Activated naive CD4-positive, alpha-beta T cell (primary cell): ENCODE results near the gene HSF4.

Experiments used
- DNase-seq, 4 experiments: peaks; one replicate each; lab custom pipeline; 2025; lab: John Stamatoyannopoulos, UW

The HSF4 gene

DNA sequence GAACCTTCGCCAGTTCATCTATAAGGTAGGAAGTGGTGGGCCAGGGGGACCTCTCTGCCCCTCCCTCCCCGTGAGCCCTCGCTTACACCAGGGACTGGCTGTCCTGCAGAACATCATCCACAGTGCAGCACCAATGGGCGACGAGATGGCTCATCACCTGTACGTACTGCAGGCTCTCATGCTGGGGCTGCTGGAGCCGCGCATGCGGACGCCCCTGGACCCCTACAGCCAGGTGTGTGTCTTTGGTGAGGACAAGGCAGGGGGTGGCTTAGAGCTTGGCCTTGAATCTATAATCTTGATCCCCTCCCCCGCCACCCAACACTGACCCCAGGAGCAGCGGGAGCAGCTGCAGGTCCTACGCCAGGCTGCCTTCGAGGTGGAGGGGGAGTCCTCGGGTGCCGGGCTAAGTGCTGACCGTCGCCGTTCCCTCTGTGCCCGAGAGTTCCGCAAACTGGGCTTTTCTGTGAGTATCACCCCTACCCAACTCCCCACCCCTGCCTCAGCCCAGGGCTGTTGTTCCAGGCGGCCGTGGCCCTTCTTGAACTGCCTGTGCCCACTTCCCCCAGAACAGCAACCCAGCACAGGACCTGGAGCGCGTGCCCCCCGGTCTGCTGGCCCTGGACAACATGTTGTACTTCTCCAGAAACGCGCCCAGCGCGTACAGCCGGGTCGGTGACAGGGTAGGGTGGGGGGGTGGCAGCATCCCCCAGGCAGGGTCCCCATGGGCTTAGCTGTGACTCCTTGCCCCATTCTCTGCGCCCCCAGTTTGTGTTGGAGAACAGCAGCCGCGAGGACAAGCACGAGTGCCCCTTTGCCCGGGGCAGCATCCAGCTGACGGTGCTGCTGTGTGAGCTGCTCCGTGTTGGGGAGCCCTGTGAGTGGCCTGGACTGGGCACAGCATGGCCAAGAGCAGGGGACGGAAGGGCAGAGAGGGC, 37.1 kb downstream of the HSF4 start:
- DNase-seq = no peak

DNA sequence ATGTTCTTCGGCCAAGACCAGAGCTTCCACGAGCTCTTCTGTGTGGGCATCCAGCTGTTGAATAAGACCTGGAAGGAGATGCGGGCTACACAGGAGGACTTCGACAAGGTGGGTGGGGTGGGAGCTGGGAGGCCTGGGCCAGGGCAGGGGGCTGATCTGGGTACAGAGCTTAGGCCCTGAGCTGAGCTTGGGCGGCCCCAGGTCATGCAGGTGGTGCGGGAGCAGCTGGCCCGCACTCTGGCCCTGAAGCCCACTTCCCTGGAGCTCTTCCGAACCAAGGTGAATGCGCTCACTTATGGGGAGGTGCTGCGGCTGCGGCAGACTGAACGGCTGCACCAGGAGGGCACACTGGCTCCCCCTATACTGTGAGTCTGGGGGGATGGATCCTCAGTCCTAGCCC, 37.9 kb downstream of the HSF4 start:
- DNase-seq = no peak

GRCh38 chr16:67202956-67203493, 38.5 kb downstream of the HSF4 start:
- no peak for DNase-seq

DNA sequence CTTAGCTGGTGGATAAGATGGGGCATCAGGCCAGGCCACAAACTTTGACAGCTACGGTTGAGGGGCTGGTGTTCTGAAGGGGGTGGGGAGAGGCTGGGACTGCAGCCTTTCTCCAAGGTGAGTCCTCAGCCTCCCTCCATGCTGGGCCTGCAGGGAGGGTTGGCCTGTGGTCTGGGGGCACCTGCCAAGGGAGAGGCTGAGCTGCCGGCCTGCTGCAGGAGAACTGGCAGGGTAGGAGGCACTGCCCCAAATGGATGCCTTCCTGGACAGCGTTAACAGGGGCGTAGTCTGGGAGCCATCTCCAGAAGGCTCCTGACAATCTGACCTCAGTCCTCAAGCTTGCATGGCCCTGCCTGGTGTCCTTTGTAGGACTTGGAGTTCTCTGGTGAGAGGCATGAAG, 39.5 kb downstream of the HSF4 start:
- DNase-seq = no peak

DNA sequence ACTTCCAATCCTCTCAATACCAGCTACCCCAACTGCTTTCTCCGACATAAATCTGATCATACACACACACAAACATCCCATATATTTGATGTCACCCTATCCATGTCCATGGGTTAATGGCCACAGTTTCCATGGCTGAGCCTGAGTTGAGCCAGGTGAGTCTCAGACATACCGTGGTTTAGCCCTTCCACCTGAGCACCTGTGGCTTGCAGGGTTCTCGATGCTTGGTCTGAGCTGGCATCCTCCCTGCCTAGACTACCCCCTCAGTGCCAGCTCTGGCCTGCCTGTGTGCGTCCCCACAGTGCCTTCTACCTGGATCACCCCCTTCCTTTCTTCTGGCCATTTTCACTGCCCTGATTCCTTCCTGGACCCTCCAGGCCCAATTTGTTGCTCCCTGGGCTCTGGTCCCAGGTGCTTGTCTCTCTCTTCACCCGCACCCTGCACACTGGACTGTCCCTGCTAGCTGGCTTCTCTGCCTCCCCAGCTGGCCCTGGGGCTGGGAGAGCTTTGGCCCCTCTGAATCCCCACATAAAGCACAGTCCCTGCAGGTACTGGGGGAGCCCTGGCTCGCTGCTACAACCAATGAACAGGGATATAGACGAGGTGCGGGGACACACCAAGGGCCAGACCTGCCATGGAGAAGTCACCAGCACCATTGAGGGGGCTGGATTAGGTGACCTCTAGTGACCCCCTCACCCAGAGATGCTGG, 41.7 kb downstream of the HSF4 start:
- no peak for DNase-seq

DNA sequence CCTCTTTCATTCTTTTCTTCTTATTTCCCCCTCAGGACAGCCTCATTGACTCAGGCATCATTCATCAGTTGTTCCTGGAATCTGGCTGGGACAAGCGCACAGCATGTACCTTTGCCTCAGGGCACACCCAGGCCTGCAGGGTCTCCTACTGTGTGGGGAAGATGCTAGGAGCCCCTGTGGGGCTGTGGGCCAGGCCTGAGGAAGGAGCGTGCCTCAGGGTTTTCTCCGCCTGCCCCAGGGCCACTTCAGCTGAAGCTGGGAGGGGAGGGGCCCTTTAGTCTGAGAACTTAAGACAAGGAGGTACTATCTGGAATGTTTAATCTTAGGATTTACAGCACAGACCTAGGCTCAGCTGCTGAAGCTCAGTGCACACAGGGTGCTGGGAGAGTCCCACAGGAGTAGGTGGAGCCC, 42.3 kb downstream of the HSF4 start:
- DNase-seq = no peak

- DNase-seq = no peak
Measured at GRCh38 chr16:67207249-67208091, 42.9 kb downstream of the HSF4 start.

GRCh38 chr16:67208154-67208896, 43.8 kb downstream of the HSF4 start:
- DNase-seq = no peak

DNA sequence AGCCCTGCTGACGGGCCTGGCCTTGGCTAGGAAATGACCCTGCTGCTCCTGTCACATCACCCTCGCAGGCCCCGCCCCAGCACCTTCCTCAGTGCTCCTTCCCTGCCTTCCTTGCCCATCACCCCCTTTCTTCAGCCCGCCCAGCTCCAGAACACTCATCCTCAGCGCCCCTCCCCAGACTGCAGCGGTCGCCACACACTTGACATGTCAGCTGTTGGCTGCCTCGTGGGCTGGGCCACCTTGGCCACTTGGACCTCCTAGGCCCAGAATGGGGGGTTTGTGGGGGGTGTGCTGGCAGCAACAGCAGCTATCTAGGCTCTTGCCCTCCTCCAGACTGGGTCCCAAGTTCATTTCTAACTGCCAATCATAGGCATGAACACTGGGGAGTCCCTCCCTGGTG, 45.0 kb downstream of the HSF4 start:
- DNase-seq = no peak

DNA sequence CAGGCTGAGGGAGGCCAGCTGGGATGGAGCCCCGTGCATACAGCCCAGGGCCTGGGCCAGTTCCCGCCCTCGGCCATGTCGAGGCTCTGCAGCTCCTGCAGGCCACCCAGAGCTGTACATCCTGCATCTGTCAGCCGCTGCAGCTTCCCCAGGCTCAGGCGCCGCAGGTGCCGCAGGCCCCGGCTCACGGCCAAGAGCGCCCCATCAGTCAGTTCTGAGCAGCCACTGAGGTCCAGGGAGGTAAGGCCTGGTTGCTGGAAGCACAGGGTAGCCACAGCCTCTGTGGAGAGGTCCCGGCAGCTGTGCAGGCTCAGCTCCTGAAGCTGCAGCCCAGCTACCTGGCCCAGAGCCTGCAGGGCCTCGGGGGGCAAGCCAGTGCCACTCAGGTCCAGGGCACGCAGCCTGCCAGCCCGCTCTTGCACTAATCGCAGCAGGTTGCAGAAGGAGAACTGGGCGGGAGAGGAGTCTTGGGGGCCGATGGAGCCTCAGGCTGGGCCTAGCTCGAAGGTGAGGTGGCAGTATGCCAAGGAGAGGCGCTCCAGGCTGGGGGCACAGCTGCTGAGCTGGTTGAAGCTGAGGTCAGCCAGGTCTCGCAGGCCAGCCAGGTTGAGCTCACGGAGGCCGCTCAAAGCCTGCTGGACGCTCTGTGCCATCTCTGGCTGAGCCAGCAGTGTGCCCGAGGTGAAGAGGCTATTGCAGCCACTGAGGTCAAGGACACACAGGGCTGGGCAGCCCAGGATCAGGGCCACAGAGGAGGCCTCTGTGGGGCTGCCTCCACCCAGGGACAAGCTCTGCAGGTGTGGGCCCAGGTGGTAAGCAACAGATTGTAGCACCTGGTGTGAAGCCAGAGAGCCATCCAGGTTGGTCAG, 45.8 kb downstream of the HSF4 start:
- no peak for DNase-seq

DNA sequence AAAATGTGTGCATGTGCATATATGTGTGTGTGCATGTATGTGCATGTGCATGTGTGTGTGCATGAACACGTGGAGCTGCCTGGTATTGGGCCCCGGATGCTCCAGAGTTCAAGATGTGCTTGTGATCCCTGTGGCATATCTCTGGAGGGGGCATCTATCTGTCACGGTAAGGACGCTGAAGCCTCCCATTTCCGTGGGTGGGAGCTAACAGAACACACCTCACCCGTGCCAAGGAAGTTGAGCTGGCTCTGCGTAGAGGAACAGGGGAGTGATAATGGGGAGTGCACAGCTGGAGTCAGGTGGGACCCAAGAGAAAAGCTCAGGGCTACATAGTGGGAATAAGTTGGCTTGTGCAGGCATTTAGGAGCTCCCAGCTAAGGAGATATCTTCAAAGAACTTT, 47.1 kb downstream of the HSF4 start:
- DNase-seq = no peak

DNA sequence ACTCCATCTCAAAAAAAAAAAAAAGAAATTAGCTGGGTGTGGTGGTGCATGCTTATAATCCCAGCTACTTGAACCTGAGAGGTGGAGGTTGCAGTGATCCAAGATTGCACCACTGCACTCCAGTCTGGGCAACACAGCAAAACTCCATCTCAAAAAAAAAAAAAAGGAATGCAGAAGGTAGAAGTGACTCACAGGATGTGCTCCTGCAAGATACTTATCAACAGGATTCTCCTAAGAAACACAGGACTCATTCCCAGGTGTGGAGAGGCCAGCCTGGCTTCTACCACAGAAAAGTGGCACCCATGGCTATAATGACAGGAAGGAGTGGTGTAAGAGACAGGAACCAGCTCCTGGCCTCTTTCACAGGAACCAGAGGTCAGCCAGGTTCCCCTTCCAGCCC, 48.2 kb downstream of the HSF4 start:
- DNase-seq = no peak

GRCh38 chr16:67213197-67214019, 48.9 kb downstream of the HSF4 start:
- no peak for DNase-seq

DNA sequence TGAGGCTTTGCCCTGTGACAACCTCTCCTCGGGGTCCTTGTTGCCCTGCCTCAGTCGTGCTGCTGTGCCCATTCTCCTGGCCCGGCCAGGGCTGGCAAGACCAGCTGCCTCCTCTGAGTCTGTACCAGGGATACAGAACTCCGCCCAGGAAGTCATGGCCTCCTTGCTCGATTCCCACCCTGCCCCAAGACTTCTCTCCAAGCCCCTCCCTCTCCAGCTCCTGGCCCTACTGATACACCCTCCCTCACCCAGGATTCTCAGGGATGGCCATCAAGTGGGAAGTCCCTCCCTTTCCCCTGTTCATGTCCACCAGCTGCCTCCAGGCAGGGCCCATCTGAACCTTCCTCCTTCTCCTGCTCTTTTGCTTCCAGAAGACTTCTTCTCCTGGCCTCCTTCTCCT, 51.2 kb downstream of the HSF4 start:
- DNase-seq = no peak

DNA sequence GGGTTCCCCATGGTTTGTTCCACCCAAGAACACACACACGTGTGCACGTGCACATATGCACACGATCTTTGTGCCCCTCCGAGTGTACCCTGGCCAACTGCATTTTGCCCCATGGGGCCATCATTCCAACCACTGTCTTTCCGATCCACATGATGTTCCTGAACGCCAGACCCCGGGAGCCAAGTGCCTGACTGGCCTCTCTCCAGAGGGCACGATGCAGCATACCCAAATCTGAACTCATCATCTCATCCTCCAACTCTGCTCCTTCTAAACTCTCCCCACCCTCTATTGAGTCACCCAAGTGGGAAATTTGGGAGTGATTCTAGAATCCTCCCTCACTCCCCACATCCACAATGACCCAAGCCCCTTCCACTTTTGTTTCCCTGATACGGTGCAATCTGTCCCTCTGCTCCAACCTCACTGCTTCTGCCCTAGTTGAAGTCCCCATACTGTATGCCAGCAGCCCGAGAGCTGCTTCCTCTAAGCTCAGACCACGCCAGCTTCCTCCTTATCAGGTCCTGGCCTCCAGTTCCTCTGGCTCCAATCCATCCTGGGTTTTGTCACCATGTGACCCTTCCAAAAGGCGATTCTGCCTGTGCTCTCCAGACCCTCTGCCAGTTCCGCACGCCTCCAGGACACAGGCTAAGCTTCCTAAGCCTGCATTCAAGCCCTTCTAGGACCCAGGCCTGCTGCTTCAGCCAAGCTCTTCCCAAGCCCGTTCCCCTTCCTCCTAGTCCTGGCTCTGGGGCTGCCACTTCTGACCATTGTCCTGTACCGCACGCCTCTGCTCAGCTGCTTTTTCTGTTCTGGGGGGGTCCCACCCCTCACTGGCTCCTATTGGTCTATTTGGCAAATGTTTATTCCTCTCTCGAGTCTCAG, 52.3 kb downstream of the HSF4 start:
- DNase-seq = no peak
